ENCODE results near the gene SLC25A30. TPM values are rescaled to one million over a fixed set of nuclear protein-coding genes. Genes with fewer than 3 reads are reported as not detected.

The SLC25A30 gene
- total and polyA plus RNA-seq, 2 of the 13 experiments (the other 11 are each of a cell fraction or from before 2014, with no cell fraction given) = 19.6 to 22.5 TPM

- TF ChIP-seq PITX1 (CRISPR knock-in tag; IDR thresholded peaks at IDR 0.05) (peak; percentile 55; the same call in 1 of the 2 replicates), HNF4G (IDR thresholded peaks at IDR 0.05; ENCODE audit: borderline replicate concordance, low read depth, low read length) (no peak), HNF4G (CRISPR knock-in tag; IDR thresholded peaks at IDR 0.05; ENCODE audit: borderline replicate concordance, low read depth) (no peak), ZBTB43 (CRISPR knock-in tag; conservative IDR thresholded peaks at IDR 0.05) (peak; percentile 36; the same call in 1 of the 2 replicates), ZNF274 (CRISPR knock-in tag; IDR thresholded peaks at IDR 0.05) (peak; percentile 85), ZNF704 (CRISPR knock-in tag; IDR thresholded peaks at IDR 0.05; ENCODE audit: borderline replicate concordance) (0 out of 2 replicates have a peak, but pooled peaks have one; percentile 56), ETS1 (CRISPR knock-in tag; IDR thresholded peaks at IDR 0.05) (0 out of 2 replicates have a peak, but pooled peaks have one; percentile 40), PRMT3 (CRISPR knock-in tag; IDR thresholded peaks at IDR 0.05; ENCODE audit: borderline replicate concordance, low read depth) (no peak), ZNF7 (CRISPR knock-in tag; IDR thresholded peaks at IDR 0.05) (no peak), RBM39 (IDR thresholded peaks at IDR 0.05; ENCODE audit: low read depth, low read length, poor library complexity, severe bottlenecking) (peak; percentile 61), ZNF280B (CRISPR knock-in tag; IDR thresholded peaks at IDR 0.05; ENCODE audit: borderline replicate concordance) (peak; percentile 46; the same call in 1 of the 2 replicates), HDAC6 (IDR thresholded peaks at IDR 0.05; ENCODE audit: low read depth, low read length) (no peak), ATAD3A (CRISPR knock-in tag; IDR thresholded peaks at IDR 0.05) (no peak), ZNF451 (CRISPR knock-in tag; IDR thresholded peaks at IDR 0.05) (peak; percentile 38; the same call in 1 of the 2 replicates), HDAC2 (CRISPR knock-in tag; IDR thresholded peaks at IDR 0.05) (no peak; the same call in 1 of the 2 replicates), TAF1 (CRISPR knock-in tag; IDR thresholded peaks at IDR 0.05) (peak; percentile 89), ZNF264 (CRISPR knock-in tag; IDR thresholded peaks at IDR 0.05) (0 out of 2 replicates have a peak, but pooled peaks have one; percentile 55), THAP11 (CRISPR knock-in tag; IDR thresholded peaks at IDR 0.05) (peak; percentile 48; the same call in 1 of the 2 replicates), ZNF292 (CRISPR knock-in tag; IDR thresholded peaks at IDR 0.05; ENCODE audit: borderline replicate concordance, low read depth) (no peak), ZNF446 (CRISPR knock-in tag; IDR thresholded peaks at IDR 0.05) (peak; percentile 76; the same call in 1 of the 2 replicates), PHF20 (CRISPR knock-in tag; IDR thresholded peaks at IDR 0.05) (0 out of 2 replicates have a peak, but pooled peaks have one; percentile 23), ETV5 (CRISPR knock-in tag; IDR thresholded peaks at IDR 0.05; ENCODE audit: borderline replicate concordance) (peak; percentile 32; the same call in 1 of the 2 replicates), ZNF362 (CRISPR knock-in tag; IDR thresholded peaks at IDR 0.05; ENCODE audit: borderline replicate concordance) (peak; percentile 68)
Measured at GRCh38 chr13:45417790-45418534, at the start of gene SLC25A30 (continued).

Measured in HepG2 (cell line).